ENCODE results near the gene ZBTB39.

GRCh38 chr12:57046947-57047890 lies 40.9 kb upstream of the ZBTB39 start:
- TF ChIP-seq EZH2 (IDR thresholded peaks at IDR 0.05; ENCODE audit: borderline replicate concordance), result no peak
- TF ChIP-seq CTCF (IDR thresholded peaks at IDR 0.05; ENCODE audit: poor library complexity), result no peak
- TF ChIP-seq EZH2phosphoT487 (IDR thresholded peaks at IDR 0.05; ENCODE audit: low read depth, severe bottlenecking, unreplicated experiment), result no peak
